ENCODE data around the gene S100P. TPM values are rescaled to one million over a fixed set of nuclear protein-coding genes. Genes with fewer than 3 reads are reported as not detected.

Gene S100P
- total and polyA plus RNA-seq, 2 of the 4 experiments (the other 2 are of a cell fraction) = not detected

DNA sequence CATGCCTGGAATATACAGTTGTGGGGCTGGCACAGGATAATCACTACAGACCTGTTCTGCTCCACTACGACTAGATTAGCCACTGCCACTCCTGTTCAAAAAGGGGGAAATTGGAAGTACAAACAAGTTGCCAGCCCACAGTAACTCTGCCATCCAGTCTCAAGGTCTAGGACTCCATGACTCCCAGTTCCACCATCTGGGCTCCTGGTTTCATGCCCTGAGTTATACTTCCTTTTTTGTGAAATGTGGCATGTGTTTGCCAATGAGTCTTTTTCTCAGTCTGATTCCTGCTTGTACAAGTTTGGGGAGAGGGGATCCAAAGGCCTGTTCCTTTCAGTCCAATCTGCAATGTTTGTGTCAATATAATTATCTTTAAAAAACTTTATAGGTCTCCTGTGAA lies 21.3 kb downstream of the S100P start:
- no peak overlapping the region for H2AK5ac ChIP-seq (ENCODE audit: low read depth, low read length)
- peaks cover 0 to 23% of the 10 kb centered on the region in 2 experiments; a peak in 3 of 4 replicates for H3K79me1 ChIP-seq (ENCODE audit: low read depth in 1 of 2, low read length in 2 of 2)
- H3K9me1 ChIP-seq (ENCODE audit: insufficient read depth, low read length) = 0 out of 2 replicates have a peak, but pooled peaks cover 5% of the 10 kb centered on the region
- intact Hi-C loops (cut with micrococcal nuclease) (no loop called here), in situ Hi-C loops (cut with MboI; ENCODE audit: low sequenced_read_pairs) (no loop called here), dilution Hi-C loops (cut with HindIII; ENCODE audit: low sequenced_read_pairs, unreplicated experiment) (no loop called here)
- H3K27me3 ChIP-seq (ENCODE audit: control insufficient read depth, insufficient read depth, low read length) = no peaks in the 10 kb centered on the region
- no peak overlapping the region for H3K4me2 ChIP-seq (ENCODE audit: low read depth, low read length)
- H3K14ac ChIP-seq (replicated peaks; ENCODE audit: low read depth, low read length) = no peak overlapping the region
- peak overlapping the region in 1 of 2 experiments; percentile 95; a peak in 2 of 4 replicates for H4K8ac ChIP-seq (ENCODE audit: low read depth in 2 of 2, low read length in 2 of 2)
- no peaks in the 10 kb centered on the region for H3K9me3 ChIP-seq (ENCODE audit: control insufficient read depth, insufficient read depth, low read length)
- ChIA-PET CTCF (interaction anchor here (1.2 kb wide), 1 partner anchor 355 kb away, joined by 3 read pairs; no protein-coding TSS in a partner anchor), POLR2A (ENCODE audit: unreplicated experiment) (no interaction called here)
- H2AK9ac ChIP-seq (replicated peaks; ENCODE audit: low read depth, low read length, poor library complexity) = no peak overlapping the region
- H3K18ac ChIP-seq (ENCODE audit: low read depth, low read length) = no peak overlapping the region
- no peak overlapping the region for H4K5ac ChIP-seq (ENCODE audit: low read depth, low read length)
- H3K36me3 ChIP-seq (ENCODE audit: control insufficient read depth, insufficient read depth, low read length) = no peaks in the 10 kb centered on the region
- no peak overlapping the region for H3K56ac ChIP-seq (ENCODE audit: extremely low read depth, insufficient read depth, low read length)
- H2AFZ ChIP-seq (replicated peaks; ENCODE audit: low read length, poor library complexity) = no peak overlapping the region
- no peak overlapping the region for H3K9ac ChIP-seq (ENCODE audit: low read depth, low read length)
- no peak overlapping the region for H3K4ac ChIP-seq (ENCODE audit: low read depth, low read length)
- no peak overlapping the region for H2BK15ac ChIP-seq (ENCODE audit: low read depth, low read length)
- H3K4me1 ChIP-seq (ENCODE audit: control insufficient read depth, insufficient read depth, low read length) = no peaks in the 10 kb centered on the region
- H2BK120ac ChIP-seq (ENCODE audit: low read depth, low read length) = no peak overlapping the region
- WGBS, 2 experiments (ENCODE audit: extremely low coverage in 2 of 2, insufficient read length in 1 of 2) = no CpG with 5 or more reads among the region's 1 CpG
- no peak overlapping the region for H4K91ac ChIP-seq (ENCODE audit: insufficient read depth, low read depth, low read length)
- ATAC-seq (ENCODE audit: low read depth) (no peak), DNase-seq (no peak)
- no peak overlapping the region for H2BK5ac ChIP-seq (ENCODE audit: low read depth, low read length, poor library complexity, severe bottlenecking)
- peaks cover 6% of the 10 kb centered on the region; the same call in 1 of the 2 replicates for H4K20me1 ChIP-seq (ENCODE audit: insufficient read depth, low read length)
- H3K23ac ChIP-seq (ENCODE audit: low read depth, low read length) = no peak overlapping the region
- no peak overlapping the region for H2BK20ac ChIP-seq (ENCODE audit: low read depth, low read length)
- H3K27ac ChIP-seq (ENCODE audit: insufficient read depth, low read length) = no peak overlapping the region
- no peak for TF ChIP-seq FOS (IDR thresholded peaks at IDR 0.05; ENCODE audit: low read depth, low read length)
- TF ChIP-seq POLR2A (IDR thresholded peaks at IDR 0.05; ENCODE audit: low read depth, low read length) = no peak
- no peak for TF ChIP-seq CHD1 (IDR thresholded peaks at IDR 0.05; ENCODE audit: low read depth, low read length)
- no peak for TF ChIP-seq NFE2L2 (IDR thresholded peaks at IDR 0.05; ENCODE audit: low read depth, low read length)
- TF ChIP-seq MAFK (IDR thresholded peaks at IDR 0.05; ENCODE audit: low read depth, low read length) = no peak
- TF ChIP-seq MAZ (IDR thresholded peaks at IDR 0.05; ENCODE audit: borderline replicate concordance, low read depth, low read length) = no peak
- TF ChIP-seq RCOR1 (IDR thresholded peaks at IDR 0.05; ENCODE audit: insufficient replicate concordance, low read length) = no peak
- TF ChIP-seq CEBPB (IDR thresholded peaks at IDR 0.05; ENCODE audit: low read depth, low read length) = no peak
- no peak for TF ChIP-seq MXI1 (IDR thresholded peaks at IDR 0.05; ENCODE audit: borderline replicate concordance, low read depth, low read length)
- TF ChIP-seq RFX5 (IDR thresholded peaks at IDR 0.05; ENCODE audit: low read depth, low read length) = no peak
- TF ChIP-seq RAD21 (IDR thresholded peaks at IDR 0.05; ENCODE audit: low read length) = no peak
- no peak for TF ChIP-seq BHLHE40 (IDR thresholded peaks at IDR 0.05; ENCODE audit: low read depth, low read length)
- TF ChIP-seq, protein P1, sequence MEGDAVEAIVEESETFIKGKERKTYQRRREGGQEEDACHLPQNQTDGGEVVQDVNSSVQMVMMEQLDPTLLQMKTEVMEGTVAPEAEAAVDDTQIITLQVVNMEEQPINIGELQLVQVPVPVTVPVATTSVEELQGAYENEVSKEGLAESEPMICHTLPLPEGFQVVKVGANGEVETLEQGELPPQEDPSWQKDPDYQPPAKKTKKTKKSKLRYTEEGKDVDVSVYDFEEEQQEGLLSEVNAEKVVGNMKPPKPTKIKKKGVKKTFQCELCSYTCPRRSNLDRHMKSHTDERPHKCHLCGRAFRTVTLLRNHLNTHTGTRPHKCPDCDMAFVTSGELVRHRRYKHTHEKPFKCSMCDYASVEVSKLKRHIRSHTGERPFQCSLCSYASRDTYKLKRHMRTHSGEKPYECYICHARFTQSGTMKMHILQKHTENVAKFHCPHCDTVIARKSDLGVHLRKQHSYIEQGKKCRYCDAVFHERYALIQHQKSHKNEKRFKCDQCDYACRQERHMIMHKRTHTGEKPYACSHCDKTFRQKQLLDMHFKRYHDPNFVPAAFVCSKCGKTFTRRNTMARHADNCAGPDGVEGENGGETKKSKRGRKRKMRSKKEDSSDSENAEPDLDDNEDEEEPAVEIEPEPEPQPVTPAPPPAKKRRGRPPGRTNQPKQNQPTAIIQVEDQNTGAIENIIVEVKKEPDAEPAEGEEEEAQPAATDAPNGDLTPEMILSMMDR (conservative IDR thresholded peaks at IDR 0.05; ENCODE audit: low read depth, low read length) = no peak
- no peak for TF ChIP-seq SMC3 (IDR thresholded peaks at IDR 0.05; ENCODE audit: low read depth, low read length)
- H3K4me3 ChIP-seq (ENCODE audit: insufficient read depth, low read depth, low read length) = no peak overlapping the region
- no TSS peak for BruUV-seq (replicated peaks)
